Stimulated activated CD8-positive, alpha-beta memory T cell treated with anti-CD3 and anti-CD28 coated beads, Interleukin-15, amount 100 ng/mL, for 4 hours (primary cell): Measurements from ENCODE around the gene PAQR5.
"Not testable (repeated sequence)": the region's sequence is repeated elsewhere in the genome, so short reads cannot be mapped to it uniquely, and the experiment has no call there.

Experiments used
- DNase-seq, 2 donors: peaks; one replicate each; pipeline ENCODE4 v3.0.0-alpha.2; 2020; ENCODE audit warnings: low read depth in 2 of 2

Gene PAQR5

GRCh38 chr15:69298697-69299441 is at the start of gene PAQR5:
Gene PAQR5 (plus strand): TSS chr15:69298912. CDS start chr15:69360081, 61,169 bp downstream.
- DNase-seq = no peak

- DNase-seq = no peak
Measured at GRCh38 chr15:69253156-69253555, 45.6 kb upstream of the PAQR5 start.

- no peak for DNase-seq
Measured at GRCh38 chr15:69265347-69265955, 33.3 kb upstream of the PAQR5 start.

- no peak for DNase-seq
Measured at GRCh38 chr15:69271217-69271616, 27.5 kb upstream of the PAQR5 start.

- DNase-seq = no peak
Measured at GRCh38 chr15:69272139-69272538, 26.6 kb upstream of the PAQR5 start.

- DNase-seq = no peak
Measured at GRCh38 chr15:69272891-69273290, 25.8 kb upstream of the PAQR5 start.

GRCh38 chr15:69275074-69275670 is 23.5 kb upstream of the PAQR5 start:
- no peak for DNase-seq

GRCh38 chr15:69275933-69276560 is 22.7 kb upstream of the PAQR5 start:
- DNase-seq = no peak

GRCh38 chr15:69277316-69277715 is 21.4 kb upstream of the PAQR5 start:
- DNase-seq = no peak

GRCh38 chr15:69279636-69280035 is 19.1 kb upstream of the PAQR5 start:
- no peak for DNase-seq

GRCh38 chr15:69280783-69281182 is 17.9 kb upstream of the PAQR5 start:
- no peak for DNase-seq

- no peak for DNase-seq
Measured at GRCh38 chr15:69282104-69282743, 16.5 kb upstream of the PAQR5 start.

- DNase-seq = no peak
Measured at GRCh38 chr15:69285834-69286233, 12.9 kb upstream of the PAQR5 start.

- DNase-seq = no peak
Measured at GRCh38 chr15:69288011-69288410, 10.7 kb upstream of the PAQR5 start.

- DNase-seq = no peak
Measured at GRCh38 chr15:69288531-69289341, 10.0 kb upstream of the PAQR5 start.

- no peak for DNase-seq
Measured at GRCh38 chr15:69289342-69290146, 9.2 kb upstream of the PAQR5 start.

GRCh38 chr15:69290346-69291164 is 8.2 kb upstream of the PAQR5 start:
- DNase-seq = no peak

GRCh38 chr15:69291651-69292050 is 7.1 kb upstream of the PAQR5 start:
- DNase-seq = not testable (repeated sequence)

- DNase-seq = no peak
Measured at GRCh38 chr15:69292826-69293420, 5.8 kb upstream of the PAQR5 start.
